Stimulated activated effector memory CD8-positive, alpha-beta T cell treated with anti-CD3 and anti-CD28 coated beads, Interleukin-12 subunit alpha, Interleukin-12 subunit beta, amount 100 ng/mL, for 72 hours (primary cell): ENCODE data around the gene NTRK2.

Source experiments
- ATAC-seq: fragments of 150-1000 bp; cut with Tn5 transposase; 2 replicates; pipeline ENCODE4 v1.10.0; 2021
- DNase-seq, 2 donors: peaks; one replicate each; pipeline ENCODE4 v3.0.0; 2021 to 2022; ENCODE audit warnings: low spot score in 2 of 2
- H3K27ac Mint-ChIP-seq: one replicate; pipeline ENCODE4 v1.8.0; 2022; ENCODE audit warnings: mild to moderate bottlenecking, mixed read lengths
- H3K36me3 Mint-ChIP-seq: one replicate; pipeline ENCODE4 v1.8.0; 2022; ENCODE audit warnings: mild to moderate bottlenecking, mixed read lengths
- H3K4me1 Mint-ChIP-seq: one replicate; pipeline ENCODE4 v1.8.0; 2022; ENCODE audit warnings: mixed read lengths
- H3K4me3 Mint-ChIP-seq: one replicate; pipeline ENCODE4 v1.8.0; 2022; ENCODE audit warnings: mild to moderate bottlenecking, mixed read lengths
- H3K9me3 Mint-ChIP-seq: one replicate; pipeline ENCODE4 v1.8.0; 2022; ENCODE audit warnings: mixed read lengths

Gene NTRK2

DNA sequence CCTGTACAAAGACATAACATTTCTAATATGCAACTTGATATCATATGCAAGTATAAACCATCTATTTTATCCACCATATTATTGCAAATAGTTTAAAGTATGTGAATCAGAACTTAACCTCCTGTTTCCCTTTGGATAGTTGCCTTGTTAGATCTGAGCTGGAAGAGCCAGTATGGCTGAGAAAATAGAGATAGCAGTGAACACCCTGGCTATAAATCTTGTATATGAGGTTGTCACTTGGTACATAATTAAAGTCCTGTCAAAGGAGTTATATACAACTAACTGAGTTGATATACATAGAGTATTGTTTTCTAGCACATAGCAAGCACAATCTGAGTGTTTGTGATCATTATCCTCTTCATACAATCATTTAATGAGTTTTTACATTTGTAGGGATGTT is 272.3 kb downstream of the NTRK2 start:
- Mint-ChIP-seq H3K27ac (no peak overlapping the region), H3K36me3 (no peaks in the 10 kb centered on the region), H3K4me3 (no peak overlapping the region), H3K4me1 (no peaks in the 10 kb centered on the region), H3K9me3 (no peaks in the 10 kb centered on the region)
- ATAC-seq (no peak), DNase-seq (no peak)

DNA sequence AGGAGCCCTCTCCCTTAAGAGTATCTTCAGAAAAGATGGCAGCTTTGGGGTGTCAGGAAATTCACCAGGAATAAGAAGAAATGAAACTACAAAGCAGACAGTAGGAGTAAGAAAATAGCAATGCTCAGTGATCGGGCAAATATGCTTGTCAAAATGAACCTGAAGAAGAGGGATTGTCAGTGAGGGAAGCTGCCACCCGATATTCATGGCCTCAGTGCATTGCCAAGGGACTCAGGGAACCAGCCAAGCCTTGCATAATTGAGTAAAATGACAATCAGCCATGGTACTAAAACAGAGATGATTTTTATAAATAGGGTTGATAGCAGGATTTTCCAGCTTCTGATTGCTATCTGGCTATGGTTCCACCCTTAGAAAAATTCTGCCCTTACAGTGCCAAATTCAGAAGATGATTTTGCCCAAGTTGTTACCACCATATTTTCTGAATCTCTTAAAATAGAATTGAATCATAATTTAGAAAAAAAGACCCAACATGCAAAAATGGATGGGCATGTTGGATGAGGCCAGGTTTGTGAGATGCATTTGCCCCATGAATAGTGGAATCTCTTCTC is 274.0 kb downstream of the NTRK2 start:
- Mint-ChIP-seq H3K27ac (no peak overlapping the region), H3K9me3 (no peaks in the 10 kb centered on the region), H3K4me3 (no peak overlapping the region), H3K36me3 (no peaks in the 10 kb centered on the region), H3K4me1 (no peaks in the 10 kb centered on the region)
- no peak for ATAC-seq
- no peak for DNase-seq

- H3K27ac Mint-ChIP-seq = no peak overlapping the region
- H3K9me3 Mint-ChIP-seq = no peaks in the 10 kb centered on the region
- H3K4me3 Mint-ChIP-seq = no peak overlapping the region
- H3K4me1 Mint-ChIP-seq = no peaks in the 10 kb centered on the region
- no peak for DNase-seq
- H3K36me3 Mint-ChIP-seq = no peaks in the 10 kb centered on the region
- ATAC-seq = no peak
Measured at GRCh38 chr9:84945878-84946538, 276.5 kb downstream of the NTRK2 start.

DNA sequence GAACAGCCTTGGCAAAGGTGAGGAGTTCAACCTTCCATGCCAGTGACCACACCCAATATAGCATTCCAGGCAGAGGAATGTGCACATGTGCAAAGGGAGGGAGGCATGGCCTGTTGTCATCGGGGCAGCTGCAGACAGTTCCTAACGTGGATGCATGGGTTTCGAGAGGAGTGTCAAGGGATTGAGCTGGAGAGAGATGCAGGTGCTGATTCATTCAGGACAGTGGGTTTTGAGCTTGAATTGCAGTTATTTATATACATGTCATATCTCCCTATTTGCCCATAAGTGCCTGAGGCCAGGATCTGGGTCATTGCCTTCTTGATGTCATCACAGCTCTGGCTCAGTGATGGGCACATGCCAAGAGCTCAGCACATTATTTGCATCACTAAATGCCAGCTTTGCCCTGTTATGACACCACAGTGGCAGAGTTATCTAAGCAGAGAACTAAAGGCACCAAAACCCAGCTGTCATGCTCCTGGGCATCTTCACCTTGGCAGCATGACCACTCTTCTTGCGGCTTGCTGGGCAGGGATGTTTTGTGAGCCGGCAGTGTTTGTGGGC is 278.0 kb downstream of the NTRK2 start:
- DNase-seq = no peak
- no peaks in the 10 kb centered on the region for H3K4me1 Mint-ChIP-seq
- ATAC-seq = no peak
- H3K9me3 Mint-ChIP-seq = no peaks in the 10 kb centered on the region
- no peak overlapping the region for H3K27ac Mint-ChIP-seq
- no peak overlapping the region for H3K4me3 Mint-ChIP-seq
- no peaks in the 10 kb centered on the region for H3K36me3 Mint-ChIP-seq

GRCh38 chr9:84949258-84949657 is 279.7 kb downstream of the NTRK2 start:
- ATAC-seq (no peak), DNase-seq (no peak)
- Mint-ChIP-seq H3K4me3 (no peak overlapping the region), H3K9me3 (no peaks in the 10 kb centered on the region), H3K36me3 (no peaks in the 10 kb centered on the region), H3K27ac (no peak overlapping the region), H3K4me1 (peaks cover 4% of the 10 kb centered on the region)

GRCh38 chr9:84949971-84950370 is 280.4 kb downstream of the NTRK2 start:
- no peak for DNase-seq
- no peaks in the 10 kb centered on the region for H3K9me3 Mint-ChIP-seq
- no peak overlapping the region for H3K27ac Mint-ChIP-seq
- H3K4me3 Mint-ChIP-seq = no peak overlapping the region
- no peak for ATAC-seq
- H3K4me1 Mint-ChIP-seq = peaks cover 6% of the 10 kb centered on the region
- H3K36me3 Mint-ChIP-seq = no peaks in the 10 kb centered on the region

DNA sequence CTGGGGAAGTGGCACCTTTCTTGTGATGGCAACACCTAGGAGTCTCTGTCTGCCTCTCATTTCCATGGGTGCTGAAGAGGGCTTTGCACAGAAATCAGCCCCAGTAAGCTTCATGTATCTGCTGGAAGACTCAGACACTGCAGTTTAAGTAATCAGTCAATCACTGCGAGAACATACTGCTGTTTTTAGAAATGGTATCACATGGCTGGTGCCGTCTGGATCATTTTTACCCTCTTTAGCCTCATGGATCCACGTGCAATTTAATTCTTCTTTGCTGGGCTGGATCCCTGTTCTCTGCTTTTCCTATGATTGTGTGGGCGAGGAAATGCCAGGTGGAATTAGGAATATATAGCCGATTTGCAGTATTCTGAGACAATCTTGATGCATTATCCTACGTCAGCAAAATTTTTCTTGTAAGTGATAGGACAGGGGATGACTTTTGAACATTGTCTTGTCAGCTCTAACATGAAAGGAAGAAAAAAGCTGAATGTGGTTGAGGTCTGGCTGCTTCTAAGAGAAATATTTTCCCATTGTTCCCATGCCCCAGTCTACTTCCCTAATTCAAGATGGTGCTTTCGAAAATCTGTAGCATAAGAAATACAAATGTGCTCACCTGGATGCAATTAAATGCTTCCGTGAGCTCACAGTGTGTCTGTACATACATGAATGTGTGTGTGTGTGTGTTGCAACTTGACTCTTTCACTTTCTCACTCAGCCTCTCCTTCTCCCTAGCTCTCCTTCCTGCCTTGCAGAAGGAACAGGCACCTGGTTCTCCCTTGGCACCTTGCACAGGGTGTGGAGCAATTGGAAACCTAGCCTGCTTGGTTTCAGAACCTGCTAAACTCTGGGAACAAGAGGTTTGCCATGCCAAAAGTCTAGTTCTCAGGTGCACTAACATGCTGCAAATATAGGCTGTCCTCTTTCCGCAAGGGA is 281.6 kb downstream of the NTRK2 start:
- ATAC-seq (no peak), DNase-seq (no peak)
- Mint-ChIP-seq H3K4me1 (peaks cover 6% of the 10 kb centered on the region), H3K9me3 (no peaks in the 10 kb centered on the region), H3K27ac (no peak overlapping the region), H3K36me3 (no peaks in the 10 kb centered on the region), H3K4me3 (no peak overlapping the region)

DNA sequence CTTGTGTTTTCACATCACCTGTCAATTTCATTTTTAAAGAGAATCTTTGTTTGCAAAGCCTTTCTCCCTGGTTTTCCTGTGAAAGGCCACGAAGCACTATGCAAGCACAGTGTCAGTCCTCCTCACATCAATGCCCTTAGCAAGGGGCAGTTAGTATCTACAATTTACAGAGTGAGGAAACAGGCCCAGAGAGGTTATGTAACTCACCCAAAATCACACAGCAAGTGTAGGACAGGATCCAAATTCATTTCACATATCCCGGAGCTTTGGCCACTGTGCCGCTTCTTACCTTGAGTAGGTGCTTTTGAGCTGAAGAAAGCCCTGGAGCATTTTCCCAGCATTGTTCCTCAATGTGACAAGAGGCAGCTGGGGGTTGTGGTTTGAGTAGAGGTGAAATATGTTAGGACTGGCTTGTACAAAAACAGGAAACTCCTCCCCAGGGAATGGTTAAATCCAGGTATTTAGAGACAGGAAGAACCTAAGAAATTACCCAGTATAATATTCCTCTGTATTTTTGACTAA is 283.8 kb downstream of the NTRK2 start:
- no peaks in the 10 kb centered on the region for H3K36me3 Mint-ChIP-seq
- DNase-seq (no peak), ATAC-seq (no peak)
- H3K4me3 Mint-ChIP-seq = no peak overlapping the region
- H3K9me3 Mint-ChIP-seq = peaks cover 3% of the 10 kb centered on the region
- no peak overlapping the region for H3K27ac Mint-ChIP-seq
- H3K4me1 Mint-ChIP-seq = peaks cover 6% of the 10 kb centered on the region

GRCh38 chr9:84953797-84954705 is 284.5 kb downstream of the NTRK2 start:
- Mint-ChIP-seq H3K27ac (no peak overlapping the region), H3K4me1 (peaks cover 6% of the 10 kb centered on the region), H3K4me3 (no peak overlapping the region), H3K9me3 (peaks cover 3% of the 10 kb centered on the region), H3K36me3 (no peaks in the 10 kb centered on the region)
- DNase-seq (peak; percentile 31 to 65), ATAC-seq (peak; percentile 67)

GRCh38 chr9:84955155-84955554 is 285.6 kb downstream of the NTRK2 start:
- no peak overlapping the region for H3K4me3 Mint-ChIP-seq
- H3K36me3 Mint-ChIP-seq = no peaks in the 10 kb centered on the region
- H3K27ac Mint-ChIP-seq = no peak overlapping the region
- peaks cover 6% of the 10 kb centered on the region for H3K4me1 Mint-ChIP-seq
- no peak for DNase-seq
- no peak for ATAC-seq
- H3K9me3 Mint-ChIP-seq = peaks cover 3% of the 10 kb centered on the region

GRCh38 chr9:84955971-84956370 is 286.4 kb downstream of the NTRK2 start:
- DNase-seq (no peak), ATAC-seq (no peak)
- Mint-ChIP-seq H3K27ac (no peak overlapping the region), H3K9me3 (peaks cover 3% of the 10 kb centered on the region), H3K4me1 (peaks cover 6% of the 10 kb centered on the region), H3K4me3 (no peak overlapping the region), H3K36me3 (no peaks in the 10 kb centered on the region)

GRCh38 chr9:84959339-84959738 is 289.8 kb downstream of the NTRK2 start:
- no peak for DNase-seq
- Mint-ChIP-seq H3K9me3 (peaks cover 3% of the 10 kb centered on the region), H3K27ac (no peak overlapping the region), H3K36me3 (no peaks in the 10 kb centered on the region), H3K4me3 (no peak overlapping the region), H3K4me1 (peaks cover 2% of the 10 kb centered on the region)
- no peak for ATAC-seq

GRCh38 chr9:84966876-84967830 is 297.6 kb downstream of the NTRK2 start:
- peaks cover 3% of the 10 kb centered on the region for H3K9me3 Mint-ChIP-seq
- no peaks in the 10 kb centered on the region for H3K4me1 Mint-ChIP-seq
- no peak overlapping the region for H3K4me3 Mint-ChIP-seq
- no peak overlapping the region for H3K27ac Mint-ChIP-seq
- ATAC-seq (peak; percentile 28), DNase-seq (no peak)
- no peaks in the 10 kb centered on the region for H3K36me3 Mint-ChIP-seq

DNA sequence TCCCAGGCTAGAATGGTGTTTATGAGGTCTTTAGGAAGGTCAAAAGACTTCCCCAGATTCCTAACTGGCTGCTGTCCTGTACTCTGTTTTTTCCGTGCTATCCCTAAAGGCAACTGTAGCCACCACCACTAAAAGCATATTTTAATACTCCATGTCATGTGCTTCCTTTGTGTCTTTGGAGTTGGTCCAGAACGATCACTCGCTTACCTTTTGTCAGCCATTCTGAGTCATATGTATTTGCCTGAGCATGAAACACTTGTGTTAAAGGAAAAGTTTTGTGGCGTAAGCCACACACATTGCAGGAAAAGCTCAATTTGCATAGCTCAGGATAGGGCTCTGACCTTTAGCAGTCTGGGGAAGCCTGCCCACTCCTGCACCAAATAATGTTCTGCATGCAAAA is 299.6 kb downstream of the NTRK2 start:
- DNase-seq (no peak), ATAC-seq (no peak)
- Mint-ChIP-seq H3K4me1 (no peaks in the 10 kb centered on the region), H3K27ac (no peak overlapping the region), H3K36me3 (no peaks in the 10 kb centered on the region), H3K9me3 (peaks cover 3% of the 10 kb centered on the region), H3K4me3 (no peak overlapping the region)
